GM12892 (cell line): ENCODE data around the gene AGBL5.

Experiments
- POLR2A ChIP-seq: IDR thresholded peaks from 2 replicates; pipeline ENCODE4 v1.6.1; 2011; ENCODE audit warnings: low read depth, low read length, control low read depth
- POLR2AphosphoS5 ChIP-seq: IDR thresholded peaks from 2 replicates; pipeline ENCODE4 v1.6.1; 2011; ENCODE audit warnings: low read depth, low read length, control low read depth

DNA sequence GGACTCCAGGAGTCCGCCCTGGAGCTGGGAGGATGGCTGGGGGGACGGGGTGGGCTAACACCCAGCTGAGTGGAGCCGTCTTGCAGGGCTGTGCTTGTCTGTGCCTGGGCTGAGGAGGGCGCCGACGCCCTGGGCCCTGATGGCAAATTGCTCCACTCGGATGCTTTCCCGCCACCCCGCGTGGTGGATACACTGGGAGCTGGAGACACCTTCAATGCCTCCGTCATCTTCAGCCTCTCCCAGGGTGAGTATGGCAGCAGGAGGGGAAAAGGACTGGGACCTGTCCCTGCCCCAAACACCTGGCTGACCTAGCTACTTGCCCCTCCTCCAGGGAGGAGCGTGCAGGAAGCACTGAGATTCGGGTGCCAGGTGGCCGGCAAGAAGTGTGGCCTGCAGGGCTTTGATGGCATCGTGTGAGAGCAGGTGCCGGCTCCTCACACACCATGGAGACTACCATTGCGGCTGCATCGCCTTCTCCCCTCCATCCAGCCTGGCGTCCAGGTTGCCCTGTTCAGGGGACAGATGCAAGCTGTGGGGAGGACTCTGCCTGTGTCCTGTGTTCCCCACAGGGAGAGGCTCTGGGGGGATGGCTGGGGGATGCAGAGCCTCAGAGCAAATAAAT lies 48.0 kb downstream of the AGBL5 start:
- no peak for TF ChIP-seq POLR2AphosphoS5
- no peak for TF ChIP-seq POLR2A
